Chondrocyte (in vitro differentiated cells): ENCODE data around the gene SYDE1. TPM values are rescaled to one million over a fixed set of nuclear protein-coding genes. Genes with fewer than 3 reads are reported as not detected.

Experiments used
- DNase-seq: peaks from one replicate; pipeline ENCODE4 v3.0.0; 2021; ENCODE audit warnings: mixed read lengths, low spot score
- H3K27ac Mint-ChIP-seq: one replicate; pipeline ENCODE4 v1.8.0; 2021; ENCODE audit warnings: mild to moderate bottlenecking, moderate library complexity, mixed read lengths; ENCODE audit not compliant: unreplicated experiment
- H3K27me3 Mint-ChIP-seq: 2 replicates; pipeline ENCODE4 v1.8.0; 2021; ENCODE audit warnings: low read depth, mixed read lengths
- H3K36me3 Mint-ChIP-seq: 2 replicates; pipeline ENCODE4 v1.8.0; 2021; ENCODE audit warnings: low read depth, mixed read lengths
- H3K4me1 Mint-ChIP-seq: 2 replicates; pipeline ENCODE4 v1.8.0; 2021; ENCODE audit warnings: low read depth, mild to moderate bottlenecking, mixed read lengths
- H3K4me3 Mint-ChIP-seq: one replicate; pipeline ENCODE4 v1.8.0; 2021; ENCODE audit warnings: mild to moderate bottlenecking, moderate library complexity, mixed read lengths; ENCODE audit not compliant: unreplicated experiment
- H3K9me3 Mint-ChIP-seq: 2 replicates; pipeline ENCODE4 v1.8.0; 2021; ENCODE audit warnings: low read depth, mixed read lengths
- CTCF ChIP-seq: fragments of 200-600 bp; sonication (generic); IDR thresholded peaks from 2 replicates; pipeline ENCODE4 v1.5.0; 2021; ENCODE audit warnings: antibody characterized with exemption, mild to moderate bottlenecking, moderate library complexity
- total RNA-seq: library from RNA; stranded (reverse); gene quantifications from 3 replicates; pipeline ENCODE4 v1.2.1, GENCODE V29; 2021

The SYDE1 gene
- total RNA-seq, 1 donor from 2014 or later: 98.0 TPM

DNA sequence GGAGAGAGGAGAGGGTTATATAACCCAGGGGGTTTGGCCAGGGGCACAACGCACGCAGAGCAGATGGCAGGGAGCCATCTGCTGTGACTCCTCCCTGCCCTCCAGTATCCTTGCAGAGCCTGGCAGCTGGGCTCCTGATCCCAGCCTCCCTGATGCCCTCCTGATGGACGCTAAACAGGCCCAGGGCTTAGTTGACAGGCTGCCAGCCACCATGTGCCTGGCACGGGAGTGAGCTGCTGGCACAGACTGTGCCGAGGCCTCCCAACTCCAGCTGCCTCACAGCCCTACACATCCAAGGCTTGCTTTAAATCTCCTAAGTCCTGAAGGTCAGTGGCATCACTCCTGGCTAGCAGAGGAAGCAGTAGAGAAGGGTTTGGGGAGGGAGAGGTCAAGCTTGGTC lies 16.7 kb downstream of the SYDE1 start:
- Mint-ChIP-seq H3K27me3 (no peaks in the 10 kb centered on the region), H3K36me3 (peaks cover 13% of the 10 kb centered on the region), H3K4me3 (peak overlapping the region; percentile 92), H3K27ac (peak overlapping the region; percentile 75), H3K9me3 (no peaks in the 10 kb centered on the region), H3K4me1 (peaks cover 23% of the 10 kb centered on the region)
- no peak for DNase-seq
- TF ChIP-seq CTCF: no peak

GRCh38 chr19:15124572-15125231 lies 17.5 kb downstream of the SYDE1 start:
- Mint-ChIP-seq H3K9me3 (no peaks in the 10 kb centered on the region), H3K27ac (peak overlapping the region; percentile 91), H3K27me3 (no peaks in the 10 kb centered on the region), H3K4me3 (peak overlapping the region; percentile 92), H3K36me3 (peaks cover 10% of the 10 kb centered on the region), H3K4me1 (peaks cover 23% of the 10 kb centered on the region)
- TF ChIP-seq CTCF: no peak
- DNase-seq: no peak

- Mint-ChIP-seq H3K9me3 (no peaks in the 10 kb centered on the region), H3K36me3 (peaks cover 10% of the 10 kb centered on the region), H3K4me3 (peak overlapping the region; percentile 92), H3K27me3 (no peaks in the 10 kb centered on the region), H3K27ac (peak overlapping the region; percentile 91), H3K4me1 (peaks cover 23% of the 10 kb centered on the region)
- no peak for DNase-seq
- peak; percentile 51 for TF ChIP-seq CTCF
Measured at GRCh38 chr19:15125232-15126067, 18.2 kb downstream of the SYDE1 start.

GRCh38 chr19:15126131-15126910 lies 19.1 kb downstream of the SYDE1 start:
- Mint-ChIP-seq H3K4me3 (no peak overlapping the region), H3K27ac (no peak overlapping the region), H3K9me3 (no peaks in the 10 kb centered on the region), H3K36me3 (peaks cover 6% of the 10 kb centered on the region), H3K27me3 (no peaks in the 10 kb centered on the region), H3K4me1 (peaks cover 23% of the 10 kb centered on the region)
- no peak for TF ChIP-seq CTCF
- no peak for DNase-seq
